AG04449 (cell line): ENCODE measurements around the gene SIGLEC8.
"Not testable (repeated sequence)": the region's sequence is repeated elsewhere in the genome, so short reads cannot be mapped to it uniquely, and the experiment has no call there.

ENCODE experiments used
- CTCF ChIA-PET: fragments of 350-600 bp; formaldehyde crosslinking; extraction: SDS; loops from one replicate; lab custom pipeline; 2021; ENCODE audit warnings: antibody characterized with exemption; lab: Yijun Ruan, JAX
- POLR2A ChIA-PET: fragments of 400-600, 350-600 bp; formaldehyde crosslinking; extraction: SDS; loops from one replicate; lab custom pipeline; 2020; ENCODE audit warnings: antibody characterized with exemption, inconsistent platforms; lab: Yijun Ruan, JAX
- DNase-seq: peaks from one replicate; pipeline ENCODE4 v3.0.0-alpha.2; 2010; ENCODE audit warnings: low read depth, low spot score
- H3K4me3 ChIP-seq: 2 replicates; pipeline ENCODE4 v1.5.1; 2011; ENCODE audit warnings: low read depth, mild to moderate bottlenecking, control low read depth, low read length
- CTCF ChIP-seq: IDR thresholded peaks from one replicate; pipeline ENCODE4 v1.5.1; 2011; ENCODE audit warnings: mild to moderate bottlenecking, moderate library complexity, low read length, control low read depth, inconsistent platforms; ENCODE audit not compliant: insufficient read depth; ENCODE audit errors: missing control alignments

The SIGLEC8 gene

GRCh38 chr19:51431124-51431523 is 27.1 kb downstream of the SIGLEC8 start:
- CTCF ChIA-PET: no interaction called here

GRCh38 chr19:51430221-51430620 is 28.0 kb downstream of the SIGLEC8 start:
- DNase-seq: no peak
- TF ChIP-seq CTCF: no peak
- no peak overlapping the region for H3K4me3 ChIP-seq
- ChIA-PET CTCF (no interaction called here), POLR2A (no interaction called here)

More at GRCh38 chr19:51431124-51431523, 27.1 kb downstream of the SIGLEC8 start:
- TF ChIP-seq CTCF: no peak
- POLR2A ChIA-PET: no interaction called here
- DNase-seq: no peak
- H3K4me3 ChIP-seq: no peak overlapping the region

- ChIA-PET POLR2A (no interaction called here), CTCF (no interaction called here)
- H3K4me3 ChIP-seq: no peak overlapping the region
Observed at GRCh38 chr19:51427201-51427600, 31.1 kb downstream of the SIGLEC8 start.

GRCh38 chr19:51422053-51422448 is 36.2 kb downstream of the SIGLEC8 start:
- TF ChIP-seq CTCF: peak; percentile 96
- CTCF ChIA-PET: interaction anchor here (0.6 to 2.7 kb wide), 18 partner anchors 14 to 239 kb away, joined by 3 to 26 read pairs (median 4); no protein-coding TSS in a partner anchor
- POLR2A ChIA-PET: no interaction called here
- no peak for DNase-seq
- no peak overlapping the region for H3K4me3 ChIP-seq

More at GRCh38 chr19:51427201-51427600, 31.1 kb downstream of the SIGLEC8 start:
- TF ChIP-seq CTCF: no peak
- no peak for DNase-seq

- ChIA-PET CTCF (interaction anchor here (0.6 to 2.7 kb wide), 21 partner anchors 13 to 239 kb away, joined by 3 to 26 read pairs (median 3); no protein-coding TSS in a partner anchor), POLR2A (no interaction called here)
- no peak for TF ChIP-seq CTCF
- H3K4me3 ChIP-seq: no peak overlapping the region
- DNase-seq: no peak
Observed at GRCh38 chr19:51421229-51422052, 36.8 kb downstream of the SIGLEC8 start.

- CTCF ChIA-PET: interaction anchor here (0.9 to 2.7 kb wide), 9 partner anchors 13 to 240 kb away, joined by 3 to 26 read pairs (median 5); no protein-coding TSS in a partner anchor
- DNase-seq, H3K4me3 ChIP-seq, POLR2A ChIA-PET: not testable (repeated sequence)
Observed at GRCh38 chr19:51420511-51420910, 37.7 kb downstream of the SIGLEC8 start.
